HCT116 (cell line): ENCODE measurements around the gene CDR2L. TPM values are rescaled to one million over a fixed set of nuclear protein-coding genes. Genes with fewer than 3 reads are reported as not detected.

Experiments used
- ATAC-seq: fragments of 200-7000 bp; cut with Tn5 transposase; 2 replicates; pipeline ENCODE4 v1.9.1; 2020; ENCODE audit warnings: mild to moderate bottlenecking, moderate library complexity
- BruUV-seq: library from RNA; stranded (reverse); fragments of 400-500 nt; replicated peaks from 2 replicates; lab custom pipeline; 2021; lab: Mats Ljungman, UMichigan
- CTCF ChIA-PET: fragments of 300-600 bp; sonication (Branson Sonifier 250); formaldehyde crosslinking; loops from one replicate; lab custom pipeline; 2021; ENCODE audit warnings: antibody characterized with exemption; lab: Charles Lee
- POLR2A ChIA-PET: fragments of 300-600, 350-600 bp; sonication (Branson Sonifier 250); formaldehyde crosslinking; loops from one replicate; lab custom pipeline; 2021; ENCODE audit warnings: antibody characterized with exemption; lab: Charles Lee
- RAD21 ChIA-PET, 2 experiments: fragments of 300-600 bp; sonication (Branson Sonifier 250); formaldehyde crosslinking; loops; one replicate each; lab custom pipeline; 2023; ENCODE audit warnings: low total read pairs in 2 of 2; ENCODE audit not compliant: uncharacterized antibody in 2 of 2, unreplicated experiment in 2 of 2, low non-redundant PET in 1 of 2; lab: Charles Lee
- DNase-seq: peaks from one replicate; pipeline ENCODE4 v3.0.0-alpha.2; 2010; ENCODE audit warnings: low read depth, low spot score
- H2AFZ ChIP-seq: fragments of 200-600 bp; shearing (Covaris generic), sonication (generic); 2 replicates; pipeline ENCODE4 v1.6.1; 2017; ENCODE audit warnings: low read depth, mixed run types, mixed read lengths, antibody characterized with exemption, low read length; ENCODE audit not compliant: poor library complexity, severe bottlenecking
- H3K27ac ChIP-seq: 2 replicates; pipeline ENCODE4 v1.5.1; 2012; ENCODE audit warnings: low read depth, low read length
- H3K27me3 ChIP-seq: fragments of 200-600 bp; sonication (generic); 2 replicates; pipeline ENCODE4 v1.6.1; 2016; ENCODE audit warnings: mixed run types, low read length, mixed read lengths; ENCODE audit not compliant: insufficient read depth
- H3K36me3 ChIP-seq, 2 experiments: fragments of 200-500 bp in 1 of 2; fragments of 200-600 bp in 1 of 2; sonication (Bioruptor generic) in 1 of 2; sonication (generic) in 1 of 2; 2 replicates each; pipeline versions ENCODE4 v1.5.1 to v1.6.1; 2014 to 2016; ENCODE audit warnings: low read length in 2 of 2, inconsistent platforms in 1 of 2, mixed read lengths in 1 of 2, mixed run types in 1 of 2; ENCODE audit not compliant: insufficient read depth in 2 of 2, control insufficient read depth in 1 of 2
- H3K4me1 ChIP-seq, 2 experiments: fragments of 200-600 bp in 1 of 2; sonication (generic) in 1 of 2; 2 replicates each; pipeline versions ENCODE4 v1.5.1 to v1.6.1; 2012 to 2017; ENCODE audit warnings: low read length in 2 of 2, inconsistent platforms in 1 of 2, mild to moderate bottlenecking in 1 of 2, mixed read lengths in 1 of 2, mixed run types in 1 of 2, moderate library complexity in 1 of 2; ENCODE audit not compliant: insufficient read depth in 2 of 2, control insufficient read depth in 1 of 2
- H3K4me2 ChIP-seq: fragments of 200-600 bp; sonication (generic); 2 replicates; pipeline ENCODE4 v1.6.1; 2017; ENCODE audit warnings: mixed run types, low read length, mixed read lengths
- H3K4me3 ChIP-seq, 2 experiments: fragments of 200-600 bp in 1 of 2; sonication (generic) in 1 of 2; replicated peaks in 1 of 2; 2 replicates each; pipeline ENCODE4 v1.5.1; 2011 to 2016; ENCODE audit warnings: low read length in 2 of 2, control low read depth in 1 of 2, low read depth in 1 of 2, mild to moderate bottlenecking in 1 of 2, mixed read lengths in 1 of 2, mixed run types in 1 of 2
- H3K79me2 ChIP-seq: fragments of 200-600 bp; sonication (generic); 2 replicates; pipeline ENCODE4 v1.6.1; 2017; ENCODE audit warnings: mild to moderate bottlenecking, mixed run types, low read length, moderate library complexity, mixed read lengths; ENCODE audit not compliant: insufficient read depth
- H3K9ac ChIP-seq: fragments of 200-600 bp; sonication (generic); 2 replicates; pipeline ENCODE4 v1.6.1; 2016; ENCODE audit warnings: low read length, mixed read lengths
- H3K9me2 ChIP-seq: fragments of 200-600 bp; sonication (generic), shearing (Covaris generic); 2 replicates; pipeline ENCODE4 v1.6.1; 2017; ENCODE audit warnings: mixed run types, mild to moderate bottlenecking, moderate library complexity; ENCODE audit not compliant: insufficient read depth
- H3K9me3 ChIP-seq, 2 experiments: fragments of 200-500 bp in 1 of 2; fragments of 200-600 bp in 1 of 2; sonication (Bioruptor generic) in 1 of 2; sonication (generic) in 1 of 2; 2 replicates each; pipeline ENCODE4 v1.6.1; 2014 to 2017; ENCODE audit warnings: low read length in 2 of 2, mixed read lengths in 2 of 2, inconsistent platforms in 1 of 2, low read depth in 1 of 2, mild to moderate bottlenecking in 1 of 2, mixed run types in 1 of 2, moderate library complexity in 1 of 2; ENCODE audit not compliant: control insufficient read depth in 1 of 2, insufficient read depth in 1 of 2
- H4K20me1 ChIP-seq: fragments of 200-600 bp; sonication (generic), shearing (Covaris generic); 2 replicates; pipeline ENCODE4 v1.6.1; 2017; ENCODE audit warnings: mixed run types, mild to moderate bottlenecking, moderate library complexity; ENCODE audit not compliant: insufficient read depth
- CEBPB ChIP-seq: IDR thresholded peaks from 2 replicates; pipeline ENCODE4 v1.6.1; 2012; ENCODE audit warnings: low read depth
- ELF1 ChIP-seq: IDR thresholded peaks from 2 replicates; pipeline ENCODE4 v1.6.1; 2012; ENCODE audit warnings: low read depth, borderline replicate concordance
- SP1 ChIP-seq: IDR thresholded peaks from 2 replicates; pipeline ENCODE4 v1.6.1; 2012; ENCODE audit warnings: low read depth
- intact Hi-C: fragments of 100-400 bp; cut with micrococcal nuclease; formaldehyde crosslinking; loops from 2 replicates; pipeline ENCODE4 v1.10.0; 2022
- total RNA-seq: library from RNA; stranded (reverse); gene quantifications from one replicate; pipeline ENCODE4 v1.2.1, GENCODE V29; 2021; ENCODE audit not compliant: unreplicated experiment
- TF ChIP-seq, protein P1 (sequence below): IDR thresholded peaks from 2 replicates; pipeline ENCODE4 v1.6.1; 2012

Gene CDR2L
- total RNA-seq, 1 experiment from 2014 or later, result 26.5 TPM

DNA sequence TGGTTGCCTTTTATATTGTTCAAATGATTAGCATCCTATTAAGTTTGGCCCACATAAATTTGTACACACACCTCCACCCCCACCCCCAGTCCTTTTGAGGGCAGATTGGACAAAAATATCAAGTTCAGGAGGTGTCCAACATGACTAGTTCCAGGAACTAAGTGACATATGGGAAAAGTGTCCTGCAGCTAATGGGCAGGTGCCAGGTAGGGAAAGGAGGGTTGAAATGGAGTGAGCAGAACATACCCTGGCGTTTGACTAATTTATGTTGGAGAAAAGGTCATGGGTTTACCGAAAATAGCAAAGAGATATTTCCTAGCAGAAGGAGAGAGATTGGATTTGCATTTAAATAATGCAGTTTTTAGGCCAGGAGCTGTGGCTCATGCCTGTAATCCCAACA lies 64.5 kb downstream of the CDR2L start:
- RAD21 ChIA-PET, result no interaction called here
- no peak for DNase-seq

More for the DNA sequence above, 64.5 kb downstream of the CDR2L start:
- no peak overlapping the region for H3K9ac ChIP-seq
- CTCF ChIA-PET, result interaction anchor here (1.2 kb wide), 1 partner anchor 149 kb away, joined by 3 read pairs; no protein-coding TSS in a partner anchor
- no peak overlapping the region for H3K27ac ChIP-seq
- no peaks in the 10 kb centered on the region for H4K20me1 ChIP-seq
- peaks cover 10 to 16% of the 10 kb centered on the region in 2 experiments; a peak in 3 of 4 replicates for H3K4me1 ChIP-seq
- H3K4me3 ChIP-seq, result no peak overlapping the region
- peaks cover 22 to 29% of the 10 kb centered on the region in 2 experiments; a peak in 3 of 4 replicates for H3K36me3 ChIP-seq
- no peaks in the 10 kb centered on the region for H3K9me3 ChIP-seq
- POLR2A ChIA-PET, result no interaction called here
- ATAC-seq, result no peak
- H2AFZ ChIP-seq, result no peak overlapping the region
- no peak for TF ChIP-seq CEBPB
- TF ChIP-seq ELF1, result no peak
- TF ChIP-seq SP1, result no peak
- TF ChIP-seq, protein P1, sequence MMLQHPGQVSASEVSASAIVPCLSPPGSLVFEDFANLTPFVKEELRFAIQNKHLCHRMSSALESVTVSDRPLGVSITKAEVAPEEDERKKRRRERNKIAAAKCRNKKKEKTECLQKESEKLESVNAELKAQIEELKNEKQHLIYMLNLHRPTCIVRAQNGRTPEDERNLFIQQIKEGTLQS, result no peak
- H3K9me2 ChIP-seq, result no peaks in the 10 kb centered on the region
- peaks cover 26% of the 10 kb centered on the region for H3K79me2 ChIP-seq
- H3K27me3 ChIP-seq, result no peaks in the 10 kb centered on the region
- BruUV-seq, result no TSS peak
- intact Hi-C loops, result loop anchor here (10.0 kb wide), 1 partner anchor 53 kb away; the partner anchor contains the start of gene ARMC7
- H3K4me2 ChIP-seq, result no peak overlapping the region

Other genes starting within 250 kb of the CDR2L start
- gene NHERF1, start 239.0 kb upstream of the CDR2L start, total RNA-seq, result 129 TPM
- gene NAT9, start 211.3 kb upstream of the CDR2L start, total RNA-seq, result 88.7 TPM
- 2.2 TPM for gene GRIN2C, start 127.7 kb upstream of the CDR2L start, total RNA-seq
- gene FDXR, start 114.6 kb upstream of the CDR2L start, total RNA-seq, result 98.8 TPM
- gene FADS6, start 94.0 kb upstream of the CDR2L start, total RNA-seq, result not detected
- 3.1 TPM for gene USH1G, start 64.4 kb upstream of the CDR2L start, total RNA-seq
- gene OTOP2, start 63.4 kb upstream of the CDR2L start, total RNA-seq, result not detected
- not detected for gene OTOP3, start 51.7 kb upstream of the CDR2L start, total RNA-seq
- gene HID1, start 14.9 kb upstream of the CDR2L start, total RNA-seq, result 43.8 TPM
- gene MRPL58, start 25.0 kb downstream of the CDR2L start, total RNA-seq, result 80.5 TPM
- gene ATP5PD, start 59.3 kb downstream of the CDR2L start, total RNA-seq, result 407 TPM
- gene KCTD2, start 59.6 kb downstream of the CDR2L start, total RNA-seq, result 23.3 TPM
- 79.3 TPM for gene SLC16A5, start 100.3 kb downstream of the CDR2L start, total RNA-seq
- 43.2 TPM for gene ARMC7, start 122.3 kb downstream of the CDR2L start, total RNA-seq
- gene NT5C, start 144.1 kb downstream of the CDR2L start, total RNA-seq, result 115 TPM
- 575 TPM for gene JPT1, start 166.9 kb downstream of the CDR2L start, total RNA-seq
- gene SUMO2, start 195.3 kb downstream of the CDR2L start, total RNA-seq, result 859 TPM
- 164 TPM for gene NUP85, start 218.0 kb downstream of the CDR2L start, total RNA-seq